Activated CD4-positive, alpha-beta memory T cell treated with anti-CD3 and anti-CD28 coated beads for 36 hours (primary cell): ENCODE measurements around the gene RAB36. TPM values are rescaled to one million over a fixed set of nuclear protein-coding genes. Genes with fewer than 3 reads are reported as not detected.

Source experiments
- CTCF ChIA-PET: fragments of 350-600 bp; sonication (Branson Sonifier 250); formaldehyde crosslinking; loops from one replicate; lab custom pipeline; 2021; ENCODE audit warnings: antibody characterized with exemption, inconsistent platforms; lab: Charles Lee
- POLR2A ChIA-PET: fragments of 350-600 bp; sonication (Branson Sonifier 250); formaldehyde crosslinking; loops from one replicate; lab custom pipeline; 2021; ENCODE audit warnings: antibody characterized with exemption; lab: Charles Lee
- DNase-seq: peaks from one replicate; pipeline ENCODE4 v3.0.0-alpha.2; 2020
- H3K27ac Mint-ChIP-seq: one replicate; pipeline ENCODE4 v1.8.0; 2021; ENCODE audit warnings: mixed read lengths
- H3K27me3 Mint-ChIP-seq: one replicate; pipeline ENCODE4 v1.8.0; 2021; ENCODE audit warnings: mixed read lengths
- H3K36me3 Mint-ChIP-seq: one replicate; pipeline ENCODE4 v1.8.0; 2021; ENCODE audit warnings: mixed read lengths
- H3K4me1 Mint-ChIP-seq: one replicate; pipeline ENCODE4 v1.8.0; 2021; ENCODE audit warnings: low read depth, mixed read lengths
- H3K4me3 Mint-ChIP-seq: one replicate; pipeline ENCODE4 v1.8.0; 2021; ENCODE audit warnings: mild to moderate bottlenecking, mixed read lengths
- H3K9me3 Mint-ChIP-seq: one replicate; pipeline ENCODE4 v1.8.0; 2021; ENCODE audit warnings: mixed read lengths
- intact Hi-C: fragments of 100-400 bp; cut with micrococcal nuclease; formaldehyde crosslinking; loops from one replicate; pipeline ENCODE4 v1.15.1; 2023
- total RNA-seq, 2 experiments: library from RNA; stranded (reverse); gene quantifications; one replicate each; pipeline ENCODE4 v1.2.3, GENCODE V29; 2021

Gene RAB36, protein sequence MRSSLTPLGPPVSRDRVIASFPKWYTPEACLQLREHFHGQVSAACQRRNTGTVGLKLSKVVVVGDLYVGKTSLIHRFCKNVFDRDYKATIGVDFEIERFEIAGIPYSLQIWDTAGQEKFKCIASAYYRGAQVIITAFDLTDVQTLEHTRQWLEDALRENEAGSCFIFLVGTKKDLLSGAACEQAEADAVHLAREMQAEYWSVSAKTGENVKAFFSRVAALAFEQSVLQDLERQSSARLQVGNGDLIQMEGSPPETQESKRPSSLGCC
- total RNA-seq, result under 1 TPM; 0.31 to 0.46 TPM

DNA sequence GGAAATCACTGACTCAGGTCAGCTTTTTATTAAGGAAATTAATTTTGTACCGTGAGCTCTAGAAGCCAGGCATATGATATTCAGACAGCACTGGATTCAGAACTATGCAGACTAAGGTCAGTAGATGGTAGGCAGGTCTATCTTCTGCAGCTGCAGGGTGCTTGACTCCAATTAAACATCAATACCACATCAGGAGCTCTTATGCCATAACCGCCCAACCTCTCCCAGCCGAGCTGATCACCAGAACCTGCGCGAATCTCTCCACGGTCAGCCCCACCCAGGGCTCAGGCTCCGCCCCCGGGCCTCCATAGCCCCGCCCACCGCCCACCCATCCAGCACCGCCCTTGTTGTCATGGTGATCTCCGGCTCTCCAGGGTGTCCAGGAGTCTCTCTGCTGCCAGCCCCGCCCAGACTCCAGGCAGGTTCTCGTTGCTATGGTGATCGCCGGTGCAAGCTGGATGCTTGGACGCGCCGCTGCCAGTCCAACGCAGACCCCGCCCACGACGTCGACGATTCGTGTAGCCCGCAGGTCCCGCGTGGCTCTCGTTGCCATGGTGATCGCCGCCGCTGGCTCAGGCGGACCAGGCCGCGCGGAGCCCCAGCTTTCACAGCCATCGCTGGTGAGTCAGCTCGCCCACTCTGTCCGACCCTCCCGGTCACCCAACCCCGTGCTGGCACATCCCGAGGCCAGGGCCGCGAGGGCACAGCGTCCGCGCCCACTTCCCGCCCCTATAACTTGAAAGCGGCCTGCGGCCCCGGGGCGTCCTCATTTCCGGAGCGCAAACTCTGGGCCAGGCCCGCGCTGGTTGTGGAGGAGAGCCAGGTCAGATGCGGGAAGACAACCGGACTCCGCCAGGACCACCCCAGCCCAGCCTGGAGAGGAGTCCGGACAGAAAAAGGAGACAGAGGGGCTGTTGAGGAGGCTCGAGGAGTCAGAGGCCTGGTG lies at the start of gene RAB36:
Gene RAB36, plus strand, starts transcription at position 546 of the 946 bp plus-strand sequence. CDS start 1,140 bp downstream, outside the sequence.
- H3K36me3 Mint-ChIP-seq, result no peaks in the 10 kb centered on the region
- H3K4me3 Mint-ChIP-seq, result peak within 1 kb of the TSS; percentile 66
- intact Hi-C loops, result no loop called here
- H3K27me3 Mint-ChIP-seq, result no peaks in the 10 kb centered on the region
- peak; percentile 91 for DNase-seq
- H3K9me3 Mint-ChIP-seq, result no peaks in the 10 kb centered on the region
- H3K27ac Mint-ChIP-seq, result peak within 1 kb of the TSS; percentile 54
- ChIA-PET CTCF (interaction anchor here (0.6 to 0.9 kb wide), 2 partner anchors 76 to 145 kb away, joined by 3 to 4 read pairs; no protein-coding TSS in a partner anchor), POLR2A (interaction anchor here (1.1 to 2.4 kb wide), 2 partner anchors 9 to 36 kb away, joined by 3 to 6 read pairs; no protein-coding TSS in a partner anchor)
- peaks cover 36% of the 10 kb centered on the region for H3K4me1 Mint-ChIP-seq

DNA sequence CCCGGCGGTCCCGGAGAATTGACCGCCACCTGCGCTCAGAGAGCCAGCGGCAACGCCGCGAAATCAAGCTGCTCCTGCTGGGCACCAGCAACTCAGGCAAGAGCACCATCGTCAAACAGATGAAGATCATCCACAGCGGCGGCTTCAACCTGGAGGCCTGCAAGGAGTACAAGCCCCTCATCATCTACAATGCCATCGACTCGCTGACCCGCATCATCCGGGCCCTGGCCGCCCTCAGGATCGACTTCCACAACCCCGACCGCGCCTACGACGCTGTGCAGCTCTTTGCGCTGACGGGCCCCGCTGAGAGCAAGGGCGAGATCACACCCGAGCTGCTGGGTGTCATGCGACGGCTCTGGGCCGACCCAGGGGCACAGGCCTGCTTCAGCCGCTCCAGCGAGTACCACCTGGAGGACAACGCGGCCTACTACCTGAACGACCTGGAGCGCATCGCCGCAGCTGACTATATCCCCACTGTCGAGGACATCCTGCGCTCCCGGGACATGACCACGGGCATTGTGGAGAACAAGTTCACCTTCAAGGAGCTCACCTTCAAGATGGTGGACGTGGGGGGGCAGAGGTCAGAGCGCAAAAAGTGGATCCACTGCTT lies 49.4 kb upstream of the RAB36 start:
- POLR2A ChIA-PET, result interaction anchor here (1.3 kb wide), 1 partner anchor 8 kb away, joined by 3 read pairs; no protein-coding TSS in a partner anchor
- Mint-ChIP-seq H3K9me3 (no peaks in the 10 kb centered on the region), H3K27me3 (no peaks in the 10 kb centered on the region), H3K27ac (no peak overlapping the region), H3K36me3 (no peaks in the 10 kb centered on the region), H3K4me1 (no peaks in the 10 kb centered on the region), H3K4me3 (no peak overlapping the region)
- intact Hi-C loops, result no loop called here
- no peak for DNase-seq
- CTCF ChIA-PET, result no interaction called here

DNA sequence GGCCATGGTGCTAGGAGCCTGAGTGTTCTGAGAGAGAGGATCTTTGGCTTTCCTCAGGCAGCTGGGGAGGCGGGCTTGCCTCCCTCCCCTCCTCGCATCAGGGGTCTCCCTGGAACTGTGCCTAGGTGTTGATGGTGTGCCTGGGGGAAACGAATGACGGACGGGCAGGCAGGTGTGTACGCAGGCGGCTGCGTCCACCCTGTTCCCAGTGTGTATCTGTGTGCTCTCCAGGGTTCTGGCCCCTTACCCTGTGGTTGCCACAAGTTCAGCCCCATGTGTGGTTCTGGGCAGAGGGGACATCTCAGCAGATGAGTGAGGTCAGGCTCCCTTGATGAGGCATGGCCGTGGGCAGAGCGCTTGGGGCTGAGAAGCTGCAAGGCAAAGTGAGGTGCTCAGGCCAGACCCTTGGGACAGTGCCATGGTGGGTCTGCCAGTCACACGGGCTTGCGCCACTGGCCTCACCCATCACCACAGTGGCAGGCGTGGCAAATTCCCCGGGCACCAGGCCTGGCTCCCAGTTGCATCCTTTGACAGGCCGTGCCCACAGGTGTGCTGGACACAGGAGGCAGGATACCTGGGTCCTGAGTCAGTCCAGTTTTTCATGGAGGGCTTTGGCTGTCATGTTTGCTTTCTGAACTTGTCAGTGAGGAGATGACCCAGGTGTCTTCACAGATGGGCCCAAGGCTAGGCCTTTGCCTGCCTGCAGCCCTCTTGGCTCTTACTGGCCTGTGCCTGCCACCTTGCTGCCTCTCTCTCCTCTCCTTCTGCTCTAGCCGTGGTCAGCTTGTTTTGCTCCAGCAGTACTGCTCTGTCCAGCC lies 47.7 kb upstream of the RAB36 start:
- Mint-ChIP-seq H3K4me3 (no peak overlapping the region), H3K9me3 (no peaks in the 10 kb centered on the region), H3K36me3 (no peaks in the 10 kb centered on the region), H3K4me1 (no peaks in the 10 kb centered on the region), H3K27me3 (no peaks in the 10 kb centered on the region), H3K27ac (no peak overlapping the region)
- POLR2A ChIA-PET, result no interaction called here
- intact Hi-C loops, result no loop called here
- DNase-seq, result no peak
- CTCF ChIA-PET, result no interaction called here

DNA sequence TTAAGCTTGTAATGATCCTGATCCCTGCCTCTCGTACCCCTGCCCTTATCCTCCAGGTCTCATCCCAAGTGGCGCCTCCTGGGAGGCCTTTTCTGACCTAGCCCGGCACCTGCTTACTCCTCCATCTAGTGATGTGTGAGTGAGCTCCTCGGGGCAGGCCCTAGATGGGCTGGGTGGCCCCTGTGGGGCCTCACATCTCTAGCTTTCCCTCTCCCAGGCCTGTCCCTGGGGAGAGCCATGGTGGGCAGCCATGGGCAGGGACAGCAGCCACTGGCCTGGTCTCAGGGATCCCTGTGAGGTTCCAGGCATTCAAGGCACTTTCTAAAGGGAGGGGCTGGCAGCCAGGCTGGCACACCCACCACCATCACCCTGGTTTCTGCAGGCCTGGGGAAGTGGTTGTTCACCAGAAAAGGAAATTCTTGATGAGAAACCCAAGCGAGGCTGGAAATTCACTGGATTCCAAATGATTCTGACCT lies 47.0 kb upstream of the RAB36 start:
- intact Hi-C loops, result no loop called here
- no peak for DNase-seq
- Mint-ChIP-seq H3K27me3 (no peaks in the 10 kb centered on the region), H3K36me3 (no peaks in the 10 kb centered on the region), H3K9me3 (no peaks in the 10 kb centered on the region), H3K27ac (no peak overlapping the region), H3K4me3 (no peak overlapping the region), H3K4me1 (no peaks in the 10 kb centered on the region)
- CTCF ChIA-PET, result no interaction called here
- POLR2A ChIA-PET, result no interaction called here

DNA sequence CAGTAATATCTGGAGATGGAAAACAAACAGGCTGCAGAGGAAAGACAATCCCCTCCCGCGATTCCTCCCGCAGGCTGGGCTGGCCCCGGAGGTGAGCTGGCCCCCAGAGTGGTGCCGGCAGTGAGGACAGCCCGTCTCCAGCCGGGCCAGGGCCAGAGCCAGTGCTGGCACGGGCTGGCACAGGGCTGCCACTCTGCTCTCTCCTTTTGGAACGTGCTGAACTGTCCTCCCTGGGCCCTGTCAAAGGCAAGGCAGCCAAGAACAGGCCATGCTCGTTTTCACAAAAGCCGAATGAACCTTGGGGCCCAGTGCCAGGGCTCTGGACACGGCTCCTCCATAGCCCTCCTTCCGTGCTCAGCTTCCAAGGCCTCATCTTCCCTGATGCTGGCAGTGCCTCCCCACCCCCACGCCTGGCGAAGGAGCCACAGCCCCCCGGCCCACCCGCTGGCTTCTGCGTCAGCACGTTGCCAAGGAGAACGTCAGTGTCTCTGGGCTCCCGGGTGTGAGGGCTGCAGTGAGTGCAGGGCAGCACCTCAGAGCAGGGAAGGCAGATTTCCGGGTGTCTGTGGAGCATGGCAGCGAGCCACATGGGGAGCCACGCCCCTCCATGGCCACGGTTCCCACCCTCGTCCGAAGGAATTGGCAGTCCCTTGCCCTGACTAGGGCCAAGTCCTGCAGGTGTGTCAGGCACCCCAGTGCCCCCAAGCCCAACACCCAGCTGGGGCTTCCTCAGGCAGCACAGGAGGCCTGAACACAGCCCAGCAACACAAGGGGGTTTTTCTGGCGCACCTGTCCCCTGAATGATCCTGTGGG lies 46.4 kb upstream of the RAB36 start:
- no peaks in the 10 kb centered on the region for H3K27me3 Mint-ChIP-seq
- ChIA-PET POLR2A (no interaction called here), CTCF (interaction anchor here (0.7 kb wide), 1 partner anchor 142 kb away, joined by 4 read pairs; no protein-coding TSS in a partner anchor)
- no peak for DNase-seq
- H3K27ac Mint-ChIP-seq, result no peak overlapping the region
- intact Hi-C loops, result no loop called here
- H3K36me3 Mint-ChIP-seq, result no peaks in the 10 kb centered on the region
- no peaks in the 10 kb centered on the region for H3K9me3 Mint-ChIP-seq
- no peaks in the 10 kb centered on the region for H3K4me1 Mint-ChIP-seq
- no peak overlapping the region for H3K4me3 Mint-ChIP-seq

DNA sequence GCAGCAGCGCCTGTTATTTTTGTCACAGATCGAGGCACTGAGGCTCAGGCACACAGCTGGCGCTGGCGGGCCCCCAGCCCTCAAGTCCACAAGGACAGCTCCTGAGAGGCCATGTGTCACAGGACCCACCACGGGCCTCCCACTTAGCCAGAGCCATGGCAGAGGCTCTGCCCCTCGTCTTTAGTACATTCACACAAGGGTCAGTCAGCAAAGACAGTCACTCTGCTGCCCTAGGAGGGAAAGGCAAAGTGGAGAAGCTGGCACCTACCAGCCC lies 45.8 kb upstream of the RAB36 start:
- Mint-ChIP-seq H3K36me3 (no peaks in the 10 kb centered on the region), H3K27me3 (no peaks in the 10 kb centered on the region), H3K27ac (no peak overlapping the region), H3K9me3 (no peaks in the 10 kb centered on the region), H3K4me1 (no peaks in the 10 kb centered on the region), H3K4me3 (no peak overlapping the region)
- intact Hi-C loops, result no loop called here
- ChIA-PET CTCF (interaction anchor here (0.7 kb wide), 1 partner anchor 142 kb away, joined by 4 read pairs; no protein-coding TSS in a partner anchor), POLR2A (no interaction called here)
- no peak for DNase-seq

DNA sequence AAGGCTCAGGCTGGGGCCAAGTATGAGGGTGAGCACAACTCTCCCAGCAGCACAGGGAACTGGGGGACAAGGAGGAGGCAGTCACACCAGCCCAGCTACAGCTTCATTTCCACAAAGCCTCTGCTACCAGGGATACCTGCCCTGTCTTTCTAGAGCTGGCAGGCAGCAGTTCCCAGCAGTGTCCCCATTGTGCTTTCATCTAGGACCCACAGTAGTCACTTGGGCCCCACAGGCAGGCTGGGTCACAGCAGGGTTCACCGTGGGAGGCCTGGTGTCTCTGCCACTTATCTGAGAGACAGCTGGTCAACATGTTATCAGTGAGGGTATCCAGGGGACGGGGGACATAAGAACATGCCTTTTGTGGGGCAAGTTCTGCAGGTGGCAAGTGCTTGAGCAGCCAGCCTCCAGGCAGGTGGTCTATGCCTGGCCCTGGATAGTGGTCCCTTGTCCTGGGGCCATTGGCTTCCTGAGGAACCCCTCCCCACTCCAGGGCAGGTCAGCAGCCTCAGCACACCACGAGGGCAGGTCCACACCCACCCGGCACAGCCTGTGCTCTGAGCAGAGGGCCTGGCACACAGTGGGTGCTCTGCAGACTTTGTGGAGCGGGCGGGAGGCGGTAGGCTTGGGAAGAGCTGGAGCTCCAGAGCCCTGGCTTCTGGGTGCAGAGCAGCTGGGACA lies 45.0 kb upstream of the RAB36 start:
- Mint-ChIP-seq H3K36me3 (no peaks in the 10 kb centered on the region), H3K27me3 (no peaks in the 10 kb centered on the region), H3K9me3 (no peaks in the 10 kb centered on the region), H3K4me3 (no peak overlapping the region), H3K27ac (no peak overlapping the region), H3K4me1 (no peaks in the 10 kb centered on the region)
- DNase-seq, result no peak
- POLR2A ChIA-PET, result no interaction called here
- CTCF ChIA-PET, result interaction anchor here (1.2 kb wide), 1 partner anchor 330 kb away, joined by 3 read pairs; no protein-coding TSS in a partner anchor
- intact Hi-C loops, result no loop called here

DNA sequence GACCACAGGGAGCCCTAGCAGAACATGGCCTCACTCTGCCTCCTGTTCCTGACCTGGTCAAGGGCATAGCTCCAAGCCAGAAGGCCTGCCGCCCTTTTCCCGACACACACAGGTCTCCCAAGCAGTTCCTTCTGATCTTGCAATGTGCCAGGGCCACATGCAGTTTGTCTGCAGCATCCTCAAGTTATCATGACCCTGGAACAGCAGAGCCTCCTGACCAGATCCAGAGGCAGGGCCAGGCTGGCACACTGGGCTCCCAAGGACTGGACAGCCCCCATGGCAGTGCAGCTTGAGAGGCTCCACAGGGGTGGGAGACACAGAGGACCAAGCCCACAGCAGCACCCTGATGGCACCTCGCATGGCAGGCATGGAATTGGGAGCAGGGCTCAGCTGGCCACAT lies 43.8 kb upstream of the RAB36 start:
- intact Hi-C loops, result no loop called here
- H3K27ac Mint-ChIP-seq, result no peak overlapping the region
- H3K27me3 Mint-ChIP-seq, result no peaks in the 10 kb centered on the region
- H3K4me3 Mint-ChIP-seq, result no peak overlapping the region
- H3K4me1 Mint-ChIP-seq, result no peaks in the 10 kb centered on the region
- DNase-seq, result no peak
- no peaks in the 10 kb centered on the region for H3K9me3 Mint-ChIP-seq
- ChIA-PET POLR2A (no interaction called here), CTCF (interaction anchor here (1.0 to 1.2 kb wide), 2 partner anchors 180 to 331 kb away, joined by 3 read pairs; no protein-coding TSS in a partner anchor)
- no peaks in the 10 kb centered on the region for H3K36me3 Mint-ChIP-seq

DNA sequence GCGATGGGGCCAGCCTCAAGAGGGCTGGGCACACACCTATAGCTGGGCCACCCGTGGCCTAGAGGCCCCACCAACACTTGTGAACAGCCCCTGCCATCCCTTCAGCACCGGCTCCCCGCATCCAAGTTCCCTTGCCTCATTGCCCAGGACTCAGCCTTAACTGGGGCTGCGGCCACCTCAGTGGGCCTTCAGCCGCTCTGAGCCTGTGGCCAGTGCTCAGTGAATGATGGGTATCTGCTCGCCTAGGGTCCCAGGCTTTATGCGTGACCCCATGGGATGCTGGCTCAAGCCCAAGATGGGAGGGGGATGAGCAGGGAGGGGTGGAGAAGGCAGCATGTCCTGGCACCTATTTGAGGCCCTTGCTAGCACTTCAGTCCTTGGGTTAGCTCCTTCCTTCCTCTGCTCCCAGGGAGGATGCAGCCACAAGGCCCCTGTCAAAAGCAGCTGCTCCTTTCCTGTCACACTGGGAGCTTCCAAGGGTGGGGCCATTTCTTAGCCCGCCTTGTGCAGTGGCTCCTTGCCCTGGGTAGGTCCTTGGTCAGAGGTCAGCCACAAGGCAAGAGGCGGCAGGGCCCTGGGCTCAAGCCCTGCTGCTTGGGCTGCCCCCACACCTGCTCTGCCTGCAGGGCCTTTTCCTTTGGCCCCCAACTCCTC lies 43.1 kb upstream of the RAB36 start:
- no peak for DNase-seq
- Mint-ChIP-seq H3K4me1 (no peaks in the 10 kb centered on the region), H3K27ac (no peak overlapping the region), H3K27me3 (no peaks in the 10 kb centered on the region), H3K4me3 (no peak overlapping the region), H3K36me3 (no peaks in the 10 kb centered on the region), H3K9me3 (no peaks in the 10 kb centered on the region)
- intact Hi-C loops, result no loop called here
- ChIA-PET POLR2A (no interaction called here), CTCF (interaction anchor here (1.0 kb wide), 1 partner anchor 180 kb away, joined by 3 read pairs; no protein-coding TSS in a partner anchor)

DNA sequence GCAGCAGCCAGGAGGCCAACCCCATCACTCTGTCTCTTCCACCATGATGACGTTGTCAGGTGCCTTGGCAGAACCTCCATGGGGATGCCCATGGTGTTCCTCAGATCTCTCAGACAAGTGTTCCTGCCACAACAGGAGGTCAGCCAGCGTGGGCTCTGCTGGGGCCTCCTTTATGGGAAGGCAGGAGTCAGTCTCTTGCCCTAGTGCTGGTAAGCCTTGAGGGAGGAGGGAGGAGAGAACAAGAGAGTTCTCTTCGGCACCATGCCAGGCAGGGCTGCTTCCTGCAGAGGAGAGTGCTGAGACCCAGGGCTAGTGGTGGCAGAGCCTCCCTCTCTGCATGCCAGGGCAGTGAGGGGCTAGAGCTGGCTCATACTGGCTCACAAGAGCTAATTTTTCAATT lies 42.5 kb upstream of the RAB36 start:
- POLR2A ChIA-PET, result no interaction called here
- H3K4me1 Mint-ChIP-seq, result no peaks in the 10 kb centered on the region
- no peaks in the 10 kb centered on the region for H3K27me3 Mint-ChIP-seq
- no peak overlapping the region for H3K4me3 Mint-ChIP-seq
- intact Hi-C loops, result no loop called here
- no peak overlapping the region for H3K27ac Mint-ChIP-seq
- CTCF ChIA-PET, result no interaction called here
- DNase-seq, result no peak
- H3K9me3 Mint-ChIP-seq, result no peaks in the 10 kb centered on the region
- H3K36me3 Mint-ChIP-seq, result no peaks in the 10 kb centered on the region
